ENCODE data around the gene MAEA. TPM values are rescaled to one million over a fixed set of nuclear protein-coding genes. Genes with fewer than 3 reads are reported as not detected.

The MAEA gene
- total and polyA plus RNA-seq, 2 of the 8 experiments (the other 6 are each of a cell fraction or from before 2014, with no cell fraction given): 75.8 to 133 TPM

- TF ChIP-seq, protein P1, sequence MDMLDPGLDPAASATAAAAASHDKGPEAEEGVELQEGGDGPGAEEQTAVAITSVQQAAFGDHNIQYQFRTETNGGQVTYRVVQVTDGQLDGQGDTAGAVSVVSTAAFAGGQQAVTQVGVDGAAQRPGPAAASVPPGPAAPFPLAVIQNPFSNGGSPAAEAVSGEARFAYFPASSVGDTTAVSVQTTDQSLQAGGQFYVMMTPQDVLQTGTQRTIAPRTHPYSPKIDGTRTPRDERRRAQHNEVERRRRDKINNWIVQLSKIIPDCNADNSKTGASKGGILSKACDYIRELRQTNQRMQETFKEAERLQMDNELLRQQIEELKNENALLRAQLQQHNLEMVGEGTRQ (IDR thresholded peaks at IDR 0.05; ENCODE audit: low read length): no peak
- TF ChIP-seq CEBPB (IDR thresholded peaks at IDR 0.05; ENCODE audit: low read depth, low read length) (no peak), KDM4A (IDR thresholded peaks at IDR 0.05; ENCODE audit: low read depth, low read length, severe bottlenecking) (no peak)
Measured at GRCh38 chr4:1384675-1385372, 95.1 kb downstream of the MAEA start (continued).

Measured in H1 (cell line).